Muscle of leg (tissue), 11 donors: Measurements from ENCODE around the gene PLCB1. TPM values are rescaled to one million over a fixed set of nuclear protein-coding genes. Genes with fewer than 3 reads are reported as not detected.
A peak's percentile ranks its signal among the peaks of the same experiment; 100 is the strongest.

Experiments
- DNase-seq: peaks from one replicate; pipeline ENCODE4 v3.0.0; 2013
- H3K27ac ChIP-seq: one replicate; pipeline ENCODE4 v1.5.1; 2013; ENCODE audit warnings: mild to moderate bottlenecking, low read length, control low read depth
- H3K27me3 ChIP-seq: one replicate; pipeline ENCODE4 v1.6.1; 2013; ENCODE audit warnings: low read length; ENCODE audit not compliant: control insufficient read depth, insufficient read depth
- H3K36me3 ChIP-seq: one replicate; pipeline ENCODE4 v1.6.1; 2013; ENCODE audit warnings: low read length; ENCODE audit not compliant: control insufficient read depth, insufficient read depth
- H3K4me1 ChIP-seq: one replicate; pipeline ENCODE4 v1.6.1; 2013; ENCODE audit warnings: low read length; ENCODE audit not compliant: control insufficient read depth, insufficient read depth
- H3K4me3 ChIP-seq: one replicate; pipeline ENCODE4 v1.5.1; 2013; ENCODE audit warnings: low read length, control low read depth
- H3K9me3 ChIP-seq: replicated peaks from 2 replicates; pipeline ENCODE4 v1.6.1; 2013; ENCODE audit warnings: low read depth, low read length; ENCODE audit not compliant: control insufficient read depth
- WGBS: methylation state at CpG from one replicate; pipeline ENCODE4 v1.1.5; 2013; ENCODE audit warnings: missing lambda C conversion rate; ENCODE audit not compliant: insufficient coverage; 5-methylcytosine and 5-hydroxymethylcytosine counted together
- polyA plus RNA-seq, 8 donors: library from polyadenylated mRNA; unstranded; fragments of 120-200 nt; gene quantifications; one replicate each; pipeline versions ENCODE4 v1.2.1 to v1.2.3, GENCODE V29; 2013; ENCODE audit warnings: inconsistent platforms in 1 of 8, low replicate concordance in 1 of 8; ENCODE audit not compliant: insufficient read length in 8 of 8, insufficient read depth in 1 of 8
- total RNA-seq: library from RNA; stranded (reverse); fragments of 120-200 nt; gene quantifications from one replicate; pipeline ENCODE4 v1.2.4, GENCODE V29; 2013

PLCB1 gene
- total and polyA plus RNA-seq, 9 donors = 6.8 to 14.3 (median 9.0) TPM

DNA sequence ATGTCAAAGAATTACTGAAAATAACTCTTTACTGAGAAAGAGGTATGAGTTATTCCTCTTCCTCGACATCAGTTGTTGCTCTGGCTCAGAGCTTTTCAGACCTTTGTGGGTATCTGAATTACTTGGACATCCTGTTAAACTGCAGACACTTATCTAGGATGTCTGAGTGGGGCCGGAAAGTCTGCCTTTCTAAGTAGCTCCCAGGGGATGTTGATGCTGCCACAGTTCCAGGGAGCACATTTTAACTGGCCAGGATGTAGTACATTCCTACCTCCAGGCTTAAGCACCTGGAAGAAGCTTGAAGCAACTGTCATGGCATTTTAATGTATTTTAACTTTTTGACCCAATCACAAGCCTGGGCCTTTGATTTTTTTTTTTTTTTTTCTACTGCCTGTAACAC, 671.0 kb downstream of the PLCB1 start:
- no peak overlapping the region for H3K27ac ChIP-seq
- no peaks in the 10 kb centered on the region for H3K4me1 ChIP-seq
- DNase-seq = peak; percentile 11
- no peak overlapping the region for H3K4me3 ChIP-seq
- no peaks in the 10 kb centered on the region for H3K27me3 ChIP-seq
- H3K36me3 ChIP-seq = no peaks in the 10 kb centered on the region
- no peaks in the 10 kb centered on the region for H3K9me3 ChIP-seq
- no CpG with 5 or more reads among the region's 2 CpGs for WGBS

DNA sequence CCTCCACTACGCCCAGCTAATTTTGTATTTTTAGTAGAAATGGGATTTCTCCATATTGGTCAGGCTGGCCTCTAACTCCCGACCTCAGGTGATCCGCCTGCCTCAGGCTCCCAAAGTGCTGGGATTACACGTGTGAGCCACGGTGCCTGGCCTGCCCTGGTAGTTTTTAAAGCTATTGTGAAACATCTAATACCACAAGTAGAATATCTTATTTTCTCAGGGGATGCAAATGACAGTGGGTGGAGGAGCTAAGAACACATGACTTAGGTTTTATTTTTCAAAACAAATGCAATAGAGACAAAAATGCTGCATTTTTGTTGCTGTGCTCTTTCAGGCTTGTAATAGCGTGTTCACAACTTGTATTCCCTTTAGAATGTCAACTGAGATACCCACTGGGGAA, 671.9 kb downstream of the PLCB1 start:
- Histone ChIP-seq H3K9me3 (no peaks in the 10 kb centered on the region), H3K27ac (no peak overlapping the region), H3K4me1 (no peaks in the 10 kb centered on the region), H3K36me3 (no peaks in the 10 kb centered on the region), H3K4me3 (no peak overlapping the region), H3K27me3 (no peaks in the 10 kb centered on the region)
- no peak for DNase-seq
- WGBS = 83% methylated on average over 2 of the region's 6 CpGs

DNA sequence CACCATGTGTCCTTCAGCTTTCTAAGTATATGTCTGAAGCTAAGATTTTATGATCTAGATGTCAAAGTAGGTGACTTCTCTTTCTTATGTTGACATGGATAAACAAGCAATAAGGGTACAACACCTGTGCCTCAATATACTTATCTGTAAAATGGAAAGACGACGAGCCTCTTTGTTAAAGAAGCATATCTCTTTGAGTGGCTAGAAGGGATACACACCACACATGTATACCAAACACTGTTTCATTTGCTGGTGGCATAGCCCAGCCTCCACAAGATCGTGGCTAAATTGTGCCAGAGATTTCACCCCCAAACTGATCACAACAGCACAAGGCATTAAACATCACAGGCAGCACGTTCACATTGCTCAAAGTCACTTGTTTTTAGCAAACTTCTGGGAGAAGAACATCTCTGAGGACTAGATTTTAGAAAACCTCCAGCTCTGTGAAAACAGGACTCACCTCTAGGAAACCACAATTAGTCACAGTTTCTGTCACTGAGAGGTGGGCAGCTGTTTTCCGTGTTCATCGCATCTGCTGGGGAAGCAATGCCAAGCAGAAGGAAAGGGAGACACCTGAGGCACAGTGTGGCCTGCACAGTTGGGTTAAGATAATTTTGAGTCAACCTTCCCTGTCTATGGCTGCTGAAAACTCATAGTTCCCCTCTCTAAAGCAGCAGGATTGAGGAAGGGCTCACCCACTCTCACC, 673.8 kb downstream of the PLCB1 start:
- DNase-seq = no peak
- H3K27ac ChIP-seq = no peak overlapping the region
- no peaks in the 10 kb centered on the region for H3K27me3 ChIP-seq
- no peaks in the 10 kb centered on the region for H3K36me3 ChIP-seq
- no peaks in the 10 kb centered on the region for H3K9me3 ChIP-seq
- WGBS = 79% methylated on average over 2 of the region's 6 CpGs
- no peak overlapping the region for H3K4me3 ChIP-seq
- no peaks in the 10 kb centered on the region for H3K4me1 ChIP-seq

DNA sequence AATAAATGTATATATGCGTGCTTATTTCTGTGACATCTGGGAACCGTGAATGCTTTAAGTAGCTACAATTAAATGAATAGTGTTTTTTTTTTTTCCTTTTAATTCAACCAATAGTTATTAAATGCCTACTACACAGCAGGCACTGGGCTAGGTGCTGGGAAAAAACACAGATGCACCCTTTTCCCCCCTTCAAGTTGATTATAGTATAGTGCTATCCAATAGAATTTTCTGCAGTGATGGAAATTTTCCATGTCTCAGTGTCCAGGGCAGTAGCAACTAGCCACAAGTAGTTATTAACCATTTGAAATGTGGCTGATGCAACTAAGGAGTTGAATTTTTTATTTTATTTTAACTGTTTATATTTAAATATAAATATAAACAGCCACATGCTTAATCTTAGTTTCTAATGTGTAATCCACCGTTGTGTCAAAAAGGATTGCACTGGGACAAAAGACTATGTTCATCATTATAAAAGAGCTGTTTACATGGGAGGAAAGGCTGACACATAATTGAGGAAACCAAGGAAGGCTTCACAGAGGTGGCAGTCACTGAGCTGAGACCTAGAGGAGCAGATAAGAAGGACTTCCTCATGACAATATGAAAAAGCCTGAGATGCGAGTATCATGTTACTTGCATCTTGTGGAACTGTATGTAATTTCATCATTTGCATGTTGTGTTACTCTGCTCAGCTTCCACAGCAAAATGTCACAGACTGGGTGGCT, 675.6 kb downstream of the PLCB1 start:
- WGBS = no CpG with 5 or more reads among the region's 4 CpGs

DNA sequence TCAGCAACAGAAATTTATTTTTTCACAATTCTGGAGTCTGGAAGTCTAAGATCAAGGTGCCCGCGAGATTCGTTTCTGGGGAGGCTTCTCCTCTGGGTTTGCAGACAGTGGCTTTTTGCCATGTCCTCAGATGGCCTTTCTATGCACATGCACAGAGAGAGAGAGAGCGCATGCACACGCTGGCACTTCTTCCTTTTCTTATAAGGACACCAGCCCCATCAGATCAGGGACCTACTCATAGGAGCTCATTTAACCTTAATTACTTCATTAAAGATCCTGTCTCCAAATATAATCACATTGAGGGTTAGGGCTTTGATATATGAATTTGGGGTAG, 676.1 kb downstream of the PLCB1 start:
- no peak overlapping the region for H3K4me3 ChIP-seq
- DNase-seq = no peak
- 66% methylated on average over 3 of the region's 5 CpGs for WGBS

More for the DNA sequence above, 675.6 kb downstream of the PLCB1 start:
- Histone ChIP-seq H3K4me3 (no peak overlapping the region), H3K9me3 (no peaks in the 10 kb centered on the region), H3K27ac (no peak overlapping the region), H3K36me3 (no peaks in the 10 kb centered on the region), H3K4me1 (no peaks in the 10 kb centered on the region), H3K27me3 (no peaks in the 10 kb centered on the region)
- no peak for DNase-seq

DNA sequence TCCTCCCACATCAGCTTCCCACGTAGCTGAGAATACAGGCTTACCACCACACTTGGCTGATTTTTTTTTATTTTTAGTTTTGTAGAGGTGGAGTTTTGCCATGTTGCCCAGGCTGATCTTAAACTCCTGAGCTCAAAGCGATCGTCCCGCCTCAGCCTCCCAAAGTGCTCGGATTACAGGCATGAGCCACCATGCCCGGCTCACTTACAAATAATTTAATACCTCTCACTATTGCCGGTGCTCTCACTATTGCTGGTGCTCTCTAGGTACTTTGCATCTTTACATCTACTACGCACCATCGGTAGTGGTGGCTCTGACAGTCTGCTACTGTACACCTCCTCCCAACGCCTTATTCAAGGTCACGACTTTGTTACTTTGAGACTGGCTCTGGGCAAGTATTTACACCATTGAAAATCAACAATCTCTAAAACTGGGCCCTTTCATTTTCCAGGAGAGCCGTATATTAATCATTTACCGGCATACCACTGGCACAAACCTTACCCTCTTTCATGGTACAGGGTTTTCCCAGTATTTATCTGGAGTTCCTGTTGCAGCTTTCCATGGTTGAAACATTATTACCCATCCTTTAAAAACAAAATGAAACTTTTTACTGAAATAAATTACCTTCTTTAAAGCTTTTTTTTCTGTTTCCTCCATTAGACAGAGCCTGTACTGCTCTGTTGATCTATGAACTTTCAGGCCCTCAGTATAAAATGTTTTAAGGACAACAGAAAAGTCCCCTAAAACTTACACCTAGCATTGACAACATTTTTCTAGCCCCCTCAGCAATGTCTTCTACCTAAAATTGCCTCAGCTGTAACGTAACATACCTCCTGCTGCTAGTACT, 677.3 kb downstream of the PLCB1 start:
- 73% methylated on average over 12 of the region's 14 CpGs for WGBS
- Histone ChIP-seq H3K27ac (no peak overlapping the region), H3K27me3 (no peaks in the 10 kb centered on the region), H3K4me1 (no peaks in the 10 kb centered on the region), H3K4me3 (no peak overlapping the region), H3K9me3 (no peaks in the 10 kb centered on the region), H3K36me3 (no peaks in the 10 kb centered on the region)
- DNase-seq = no peak

More for the DNA sequence above, 676.1 kb downstream of the PLCB1 start:
- Histone ChIP-seq H3K9me3 (no peaks in the 10 kb centered on the region), H3K27ac (no peak overlapping the region), H3K4me1 (no peaks in the 10 kb centered on the region), H3K36me3 (no peaks in the 10 kb centered on the region), H3K27me3 (no peaks in the 10 kb centered on the region)

DNA sequence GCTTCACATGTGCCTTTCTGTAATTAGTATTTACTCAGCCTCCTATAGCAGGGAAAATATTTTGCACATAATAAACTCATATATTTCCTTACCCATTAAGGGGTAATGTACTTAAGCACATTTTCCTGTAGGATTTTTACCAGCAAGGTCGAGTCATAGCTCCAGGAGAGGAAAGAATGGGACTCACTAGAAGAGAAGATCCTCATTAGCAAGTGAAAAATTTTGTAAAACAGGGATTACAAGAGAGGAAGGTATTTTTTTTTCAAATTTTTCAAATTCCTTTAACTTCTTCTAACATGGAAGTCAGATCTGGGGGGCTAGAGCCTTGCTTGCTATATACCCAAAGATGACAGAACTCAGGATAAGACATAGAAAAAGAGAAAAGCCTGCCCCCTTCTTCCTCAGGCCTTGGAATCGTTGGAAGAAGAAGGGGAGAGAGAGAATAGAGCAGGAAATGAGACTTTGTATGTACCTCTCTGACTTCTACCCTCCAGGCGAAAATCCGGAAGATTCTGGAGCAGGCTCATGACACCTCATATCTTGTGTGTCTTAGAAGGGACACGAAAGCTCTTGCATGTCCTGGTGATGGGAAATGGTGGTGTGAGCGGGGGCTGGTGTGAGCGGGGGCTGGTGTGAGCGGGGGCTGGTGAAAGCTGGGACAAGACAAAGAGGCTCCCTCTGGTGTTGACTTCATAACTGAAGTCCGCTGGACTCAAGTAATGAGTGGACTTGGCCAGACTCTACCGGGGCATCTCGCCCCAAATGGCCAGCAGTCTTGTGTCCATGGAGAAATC, 679.9 kb downstream of the PLCB1 start:
- no peaks in the 10 kb centered on the region for H3K9me3 ChIP-seq
- H3K4me1 ChIP-seq = no peaks in the 10 kb centered on the region
- no peaks in the 10 kb centered on the region for H3K27me3 ChIP-seq
- H3K36me3 ChIP-seq = no peaks in the 10 kb centered on the region
- 84% methylated on average over 7 of the region's 11 CpGs for WGBS
- no peak for DNase-seq
- H3K4me3 ChIP-seq = no peak overlapping the region
- no peak overlapping the region for H3K27ac ChIP-seq

DNA sequence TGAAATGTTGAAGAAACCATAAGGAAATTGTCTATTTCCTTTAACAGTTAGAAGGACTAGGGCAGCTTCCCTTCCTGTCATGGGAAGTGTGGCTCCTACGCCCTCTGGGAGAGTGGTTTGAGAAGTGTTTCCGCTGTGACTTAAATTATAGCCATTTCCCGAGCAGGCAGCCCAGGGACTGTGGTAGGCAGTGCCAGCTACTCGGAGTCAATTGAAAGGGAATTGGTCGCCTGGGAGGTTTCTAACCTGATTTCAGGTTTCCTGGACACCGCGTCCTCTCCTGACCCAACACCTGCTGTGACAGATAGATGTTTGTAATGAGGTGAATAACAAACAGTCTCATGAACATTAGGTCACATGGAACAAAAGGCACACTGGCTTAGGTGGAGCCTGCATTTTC, 680.8 kb downstream of the PLCB1 start:
- H3K36me3 ChIP-seq = no peaks in the 10 kb centered on the region
- H3K27ac ChIP-seq = peak overlapping the region; percentile 44
- no peak overlapping the region for H3K4me3 ChIP-seq
- no peaks in the 10 kb centered on the region for H3K27me3 ChIP-seq
- H3K9me3 ChIP-seq = no peaks in the 10 kb centered on the region
- WGBS = 65% methylated on average over 2 of the region's 7 CpGs
- peak; percentile 23 for DNase-seq
- no peaks in the 10 kb centered on the region for H3K4me1 ChIP-seq

DNA sequence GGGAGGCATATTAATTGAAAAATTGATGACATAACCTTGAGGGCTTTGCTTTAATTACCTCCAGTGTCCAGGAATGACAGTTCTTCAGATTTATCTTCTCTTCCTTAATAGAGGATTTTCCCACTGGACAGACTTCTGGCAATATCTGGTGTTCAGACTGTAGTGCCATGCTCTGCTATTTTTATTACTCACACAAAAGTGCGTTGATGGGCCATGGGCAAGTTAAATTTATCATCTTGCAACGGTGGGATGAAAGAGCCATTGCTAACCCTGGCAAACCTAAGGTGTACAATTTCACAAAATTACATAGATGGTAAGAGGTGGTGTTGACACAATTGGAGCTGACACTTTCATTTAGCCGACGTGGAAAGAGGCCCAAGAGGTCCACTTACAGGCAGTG, 683.1 kb downstream of the PLCB1 start:
- DNase-seq = no peak
- H3K4me3 ChIP-seq = no peak overlapping the region
- no peak overlapping the region for H3K27ac ChIP-seq
- no peaks in the 10 kb centered on the region for H3K4me1 ChIP-seq
- H3K27me3 ChIP-seq = no peaks in the 10 kb centered on the region
- no peaks in the 10 kb centered on the region for H3K36me3 ChIP-seq
- H3K9me3 ChIP-seq = no peaks in the 10 kb centered on the region
- 47% methylated on average over 3 of the region's 4 CpGs for WGBS
